GM18498 (cell line): Measurements from ENCODE around the gene ADSS1.

ENCODE experiments used
- ATAC-seq: cut with Tn5 transposase; IDR thresholded peaks from one replicate; pipeline ENCODE4 v1.9.1; 2021; ENCODE audit warnings: mild to moderate bottlenecking, moderate library complexity; ENCODE audit not compliant: unreplicated experiment

Gene ADSS1

DNA sequence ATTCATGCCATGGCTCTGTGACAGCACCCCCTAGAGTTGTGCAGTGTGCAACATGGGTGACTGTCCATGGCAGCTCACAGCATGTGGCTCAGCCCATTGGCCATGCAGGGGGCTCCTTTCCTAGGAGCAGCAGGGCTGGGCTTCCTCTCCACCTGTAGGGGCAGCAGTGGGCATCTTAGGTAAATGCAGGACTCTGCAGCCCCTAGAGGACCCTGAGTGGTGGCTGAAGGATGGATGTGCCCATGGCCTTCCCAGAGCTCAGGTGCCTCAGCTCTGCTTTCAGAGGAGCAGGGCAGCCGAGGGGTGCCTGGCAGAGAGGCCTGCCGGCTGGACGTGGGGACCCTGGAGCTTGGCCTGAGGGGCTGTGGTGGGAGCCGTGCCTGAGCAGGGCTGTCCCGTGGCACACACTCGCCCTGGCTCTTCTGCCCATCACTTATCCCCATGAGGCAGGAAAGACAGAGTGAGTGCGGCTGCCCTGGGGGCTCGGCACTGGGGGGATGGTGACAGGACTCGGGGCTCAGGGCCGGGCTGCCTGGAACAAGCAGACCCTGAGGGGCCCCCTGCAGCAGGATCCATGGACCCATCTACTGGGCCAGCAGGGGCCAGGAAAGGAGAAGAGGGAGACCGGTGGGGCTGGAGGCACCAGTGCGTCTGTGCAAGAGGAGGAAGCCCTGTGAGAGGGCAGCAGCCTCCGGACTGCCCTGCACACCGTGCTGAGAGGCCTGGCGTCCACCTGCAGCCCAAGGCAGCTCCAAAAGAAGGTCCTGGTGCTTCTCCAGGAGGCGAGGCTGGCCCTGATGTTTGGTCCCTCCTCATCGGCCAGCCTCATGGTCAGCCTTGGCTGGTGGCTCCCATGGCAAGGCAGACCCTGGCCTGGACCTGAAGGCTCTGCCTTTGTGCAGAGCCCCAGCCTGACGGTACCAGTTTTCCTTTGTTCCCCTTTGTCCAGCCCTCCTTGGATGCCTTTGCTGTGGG is 7.6 kb downstream of the ADSS1 start:
- no peak for ATAC-seq

DNA sequence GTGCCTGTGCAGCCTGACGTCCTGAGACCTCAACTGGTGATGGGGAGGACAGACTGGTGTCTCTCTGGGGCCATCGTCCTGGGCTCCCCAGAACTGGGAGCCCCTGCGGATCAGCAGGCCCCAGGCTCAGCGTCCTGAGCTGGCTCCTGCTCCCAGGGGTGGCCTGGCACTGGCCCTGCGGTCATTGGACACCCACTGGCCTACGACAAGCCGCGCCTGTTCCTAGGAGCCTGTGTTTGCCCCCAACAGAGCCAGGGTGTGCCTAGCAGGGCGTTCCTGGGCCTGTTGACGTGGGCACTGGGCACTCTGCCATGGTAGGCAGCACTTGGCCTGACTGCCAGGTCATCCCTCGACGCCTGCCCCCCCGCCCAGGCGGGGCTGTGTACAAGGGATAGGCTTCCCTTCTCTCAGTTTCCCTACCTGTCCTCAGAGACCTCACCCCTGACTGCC is 8.4 kb downstream of the ADSS1 start:
- no peak for ATAC-seq

DNA sequence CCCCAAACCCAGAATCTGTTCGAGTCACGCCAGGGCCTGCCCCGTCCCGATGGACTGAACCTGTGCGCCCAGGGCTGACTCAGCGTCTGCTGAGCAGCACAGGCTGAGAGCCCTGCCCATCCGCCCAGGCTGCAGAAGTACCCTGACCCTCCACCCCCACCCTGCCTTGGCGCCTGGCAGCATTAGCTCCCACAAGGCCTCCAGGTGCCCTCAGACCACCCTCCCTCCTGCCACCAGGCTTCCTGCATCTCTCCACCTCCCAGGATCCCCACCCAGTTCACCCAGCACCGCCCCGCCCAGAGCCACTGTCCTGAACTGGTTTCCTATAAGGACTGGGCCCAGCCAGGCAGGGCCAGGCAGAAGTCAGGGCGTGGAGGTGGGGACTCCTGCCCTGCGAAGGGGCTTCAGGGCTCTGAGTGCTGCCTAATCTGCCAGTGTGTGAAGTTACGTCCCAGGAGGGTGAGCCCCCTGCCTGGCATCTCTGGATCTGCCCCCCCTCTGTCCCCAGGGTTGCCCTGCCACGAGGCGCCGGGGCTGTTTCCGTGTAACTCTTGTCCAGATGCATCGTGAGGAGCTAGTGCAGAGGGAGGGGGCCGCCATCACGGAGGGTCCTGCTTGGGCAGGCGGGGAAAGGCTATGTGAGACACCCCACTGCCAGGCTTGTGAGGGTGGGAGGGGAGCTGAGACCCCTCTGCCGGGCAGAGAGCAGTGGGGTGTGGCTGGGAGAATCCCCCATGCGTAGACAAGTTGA is 9.1 kb downstream of the ADSS1 start:
- ATAC-seq, result no peak

DNA sequence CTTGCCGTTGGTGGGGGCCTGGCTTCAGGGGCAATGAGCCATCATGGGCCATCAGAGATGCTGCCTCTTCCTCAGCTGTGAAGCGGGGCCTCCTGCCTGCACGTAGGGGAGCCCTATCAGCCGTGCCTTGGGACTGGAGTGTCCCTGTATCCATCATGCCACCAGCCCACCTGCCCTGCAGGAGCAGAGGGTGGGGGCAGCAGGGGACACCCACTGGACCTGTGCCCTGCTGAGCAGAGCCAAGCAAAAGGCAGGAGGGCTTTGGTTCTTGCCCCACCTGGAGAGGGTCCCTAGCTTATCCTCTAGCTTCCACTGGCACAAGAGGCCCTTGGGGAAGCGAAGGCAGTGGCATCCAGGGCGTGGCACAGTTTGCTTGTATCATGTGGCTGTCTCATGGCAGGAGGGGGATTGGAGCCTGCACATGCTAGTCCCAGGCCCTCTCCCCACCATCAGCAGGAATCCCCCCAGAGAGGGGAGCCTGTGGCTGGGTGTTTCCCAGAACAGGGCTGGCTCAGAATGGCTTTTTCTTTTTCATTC is 10.1 kb downstream of the ADSS1 start:
- no peak for ATAC-seq

DNA sequence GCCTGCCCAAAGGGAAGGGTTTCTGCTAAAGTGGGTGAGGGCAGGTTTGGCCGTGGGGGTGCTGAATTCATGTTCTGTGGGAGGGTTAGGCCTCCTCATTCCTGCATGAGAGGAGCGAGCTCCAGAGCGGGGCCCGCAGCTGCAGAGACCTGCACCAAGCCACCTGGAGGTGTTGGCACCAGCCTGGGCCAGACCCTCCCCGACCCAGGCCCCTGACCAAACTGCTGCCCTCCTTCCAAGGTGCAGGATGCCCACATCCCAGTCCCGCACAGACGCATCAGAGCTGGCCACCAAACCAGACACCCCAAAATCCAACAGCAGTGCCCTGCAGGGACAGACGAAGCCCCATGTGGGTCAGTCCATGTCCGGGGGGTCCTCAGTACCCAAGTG is 10.6 kb downstream of the ADSS1 start:
- no peak for ATAC-seq

DNA sequence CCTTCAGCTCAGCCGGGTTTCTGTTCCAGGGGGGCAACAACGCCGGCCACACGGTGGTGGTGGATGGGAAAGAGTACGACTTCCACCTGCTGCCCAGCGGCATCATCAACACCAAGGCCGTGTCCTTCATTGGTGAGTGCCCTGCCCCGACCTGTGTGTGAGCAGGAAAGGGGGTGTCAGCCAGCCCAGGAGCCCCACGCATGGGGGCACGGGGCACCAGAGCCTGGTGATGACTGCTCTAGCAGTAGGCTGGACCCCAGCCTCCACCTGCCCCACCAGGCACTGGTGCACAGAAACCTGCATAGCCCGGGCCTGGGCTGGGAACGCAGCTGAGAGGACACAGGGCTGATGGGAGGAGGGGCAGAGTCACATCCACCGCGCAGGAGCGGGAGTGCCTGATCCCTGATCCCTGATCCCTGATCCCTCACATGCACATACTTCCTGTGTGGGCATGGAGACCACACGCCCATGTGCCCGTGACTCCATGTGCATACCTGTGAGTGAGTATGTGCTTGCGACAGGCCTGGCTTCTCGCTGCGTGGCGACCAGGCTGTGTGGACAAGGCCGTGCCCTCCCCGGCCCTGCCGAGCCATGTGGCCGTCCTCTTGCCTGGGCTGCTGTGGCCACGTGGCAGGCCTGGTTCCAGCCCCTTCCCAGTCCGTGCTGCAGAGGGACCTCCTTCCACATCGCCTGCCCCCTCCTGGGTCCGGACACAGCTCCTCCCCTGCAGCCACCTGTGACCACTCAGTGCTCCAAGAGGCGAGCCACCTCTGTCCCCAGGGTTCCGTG is 11.2 kb downstream of the ADSS1 start:
- no peak for ATAC-seq

DNA sequence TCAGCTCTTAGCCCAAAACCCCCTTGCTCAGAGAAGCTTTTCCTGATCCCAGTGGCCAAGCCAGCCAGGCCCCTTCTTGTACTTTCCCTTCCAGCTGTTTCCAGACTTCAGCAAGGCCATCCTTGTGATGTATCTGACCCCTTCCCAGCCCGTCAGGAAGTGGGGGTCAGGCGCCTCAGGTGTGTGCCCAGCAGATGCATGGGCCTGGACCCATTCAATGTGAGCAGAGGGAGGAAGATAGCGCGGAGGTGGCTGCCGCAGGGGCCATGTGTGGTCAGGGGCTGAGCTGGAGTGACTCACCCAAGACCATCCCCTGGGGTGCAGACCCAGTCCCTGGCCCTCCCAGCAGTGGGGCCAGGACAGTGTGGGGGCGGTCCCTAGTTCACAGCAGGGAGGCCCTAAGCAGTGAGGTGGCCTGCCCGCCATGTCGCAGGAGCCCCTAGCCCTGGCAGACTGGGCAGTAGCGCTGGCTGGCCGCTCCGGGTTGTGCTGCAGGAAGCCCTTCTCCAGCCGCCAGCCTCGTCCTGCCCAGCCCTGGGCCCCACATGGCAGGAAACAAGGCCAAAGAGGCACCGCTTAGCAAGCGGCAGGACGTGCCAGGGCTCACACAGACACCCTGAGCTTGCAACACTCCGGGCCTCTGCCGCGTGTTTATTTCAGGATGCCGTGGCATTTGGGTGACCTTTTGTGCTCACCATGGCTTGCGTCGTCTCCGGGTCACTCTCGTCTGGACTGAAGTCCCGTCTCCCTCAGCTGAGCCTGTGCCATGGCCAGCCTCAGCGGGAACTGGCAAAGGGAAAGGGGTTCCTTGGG is 12.0 kb downstream of the ADSS1 start:
- ATAC-seq, result no peak

DNA sequence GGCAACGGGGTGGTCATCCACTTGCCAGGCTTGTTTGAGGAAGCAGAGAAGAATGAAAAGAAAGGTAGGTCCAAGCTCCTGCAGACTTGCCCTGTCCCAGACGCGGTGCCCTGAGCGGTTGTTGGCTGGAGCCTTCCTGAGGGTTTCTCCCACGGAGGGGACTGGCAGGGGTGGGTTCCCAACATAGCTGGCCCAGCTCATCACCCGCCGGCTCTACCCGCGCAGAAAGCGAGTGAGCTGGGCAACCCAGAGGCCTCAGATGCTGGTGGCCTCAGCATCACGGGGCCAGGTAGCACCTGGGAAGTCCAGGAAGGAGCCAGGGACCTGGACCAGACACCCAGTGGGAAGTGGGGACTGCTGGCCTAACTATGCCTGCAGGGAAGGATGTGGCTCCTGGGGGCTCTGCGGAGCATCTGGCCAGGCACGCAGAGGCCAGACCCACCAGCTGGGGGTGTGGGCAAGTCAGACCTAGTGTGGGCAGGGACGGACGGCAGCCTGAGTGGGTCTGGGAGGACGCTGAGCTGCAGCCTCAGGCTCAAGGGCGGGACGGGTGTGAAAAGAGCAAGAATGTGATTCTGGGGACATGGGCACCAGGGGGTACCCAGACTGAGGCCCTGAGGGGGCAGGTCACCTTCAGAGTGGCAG is 14.5 kb downstream of the ADSS1 start:
- no peak for ATAC-seq

DNA sequence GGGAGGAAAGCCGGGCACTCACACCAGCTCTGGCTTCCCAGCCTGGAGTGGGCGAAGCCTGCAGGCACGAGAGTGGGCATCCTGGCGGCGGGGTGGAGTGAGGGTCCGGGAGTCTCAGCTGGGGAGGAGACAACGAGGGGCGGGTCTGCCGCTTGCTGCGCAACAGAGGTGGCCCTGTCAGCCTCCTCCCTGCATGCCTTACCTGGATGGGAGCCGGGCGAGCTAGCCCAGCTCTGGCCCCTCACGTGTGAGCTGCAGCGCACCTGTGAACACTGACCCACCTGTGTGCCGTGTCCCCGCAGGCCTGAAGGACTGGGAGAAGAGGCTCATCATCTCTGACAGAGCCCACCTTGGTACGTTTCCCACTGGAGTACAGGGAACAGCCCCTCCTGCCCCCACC is 15.0 kb downstream of the ADSS1 start:
- ATAC-seq, result no peak

DNA sequence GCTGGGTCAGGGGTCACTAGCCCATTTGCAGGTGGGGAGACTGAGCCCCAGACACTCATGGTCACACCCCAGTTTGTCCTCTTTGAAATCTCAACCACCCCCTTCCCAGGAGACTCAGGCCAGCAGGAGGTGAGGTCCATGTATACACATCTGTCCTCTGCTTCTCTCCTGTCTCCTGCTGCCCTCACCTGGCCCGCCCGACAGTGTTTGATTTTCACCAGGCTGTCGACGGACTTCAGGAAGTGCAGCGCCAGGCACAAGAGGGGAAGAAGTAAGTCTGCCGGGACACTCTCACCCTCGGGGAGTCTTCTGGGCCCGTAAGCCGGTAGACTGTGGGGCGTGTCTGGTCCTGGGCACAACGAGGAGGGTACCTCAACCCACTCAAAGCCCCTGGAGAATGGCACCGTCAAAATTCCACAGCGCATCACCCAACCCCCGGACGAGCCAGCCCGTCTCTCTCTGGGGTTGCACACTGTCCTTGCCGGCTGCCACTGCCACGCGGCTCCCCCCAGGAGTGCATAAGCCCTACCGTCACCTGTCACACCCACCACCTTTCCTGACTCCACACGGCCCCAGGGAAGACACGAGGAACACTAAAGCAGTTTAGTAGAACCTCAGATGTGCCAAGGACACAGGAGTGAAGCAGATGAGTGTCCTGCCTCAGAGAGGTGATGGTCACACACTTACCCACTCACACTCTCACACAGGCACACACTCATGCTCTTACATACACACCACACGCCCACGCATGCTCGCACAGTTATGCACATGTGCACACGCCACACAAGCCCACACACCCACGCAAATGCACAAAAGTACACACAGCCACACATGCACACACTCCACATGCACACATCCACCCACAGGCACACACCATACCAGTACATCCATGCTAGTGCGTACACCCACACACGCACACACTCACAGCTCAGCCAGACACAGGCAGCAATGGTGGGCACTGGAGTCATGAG is 15.8 kb downstream of the ADSS1 start:
- ATAC-seq, result no peak

DNA sequence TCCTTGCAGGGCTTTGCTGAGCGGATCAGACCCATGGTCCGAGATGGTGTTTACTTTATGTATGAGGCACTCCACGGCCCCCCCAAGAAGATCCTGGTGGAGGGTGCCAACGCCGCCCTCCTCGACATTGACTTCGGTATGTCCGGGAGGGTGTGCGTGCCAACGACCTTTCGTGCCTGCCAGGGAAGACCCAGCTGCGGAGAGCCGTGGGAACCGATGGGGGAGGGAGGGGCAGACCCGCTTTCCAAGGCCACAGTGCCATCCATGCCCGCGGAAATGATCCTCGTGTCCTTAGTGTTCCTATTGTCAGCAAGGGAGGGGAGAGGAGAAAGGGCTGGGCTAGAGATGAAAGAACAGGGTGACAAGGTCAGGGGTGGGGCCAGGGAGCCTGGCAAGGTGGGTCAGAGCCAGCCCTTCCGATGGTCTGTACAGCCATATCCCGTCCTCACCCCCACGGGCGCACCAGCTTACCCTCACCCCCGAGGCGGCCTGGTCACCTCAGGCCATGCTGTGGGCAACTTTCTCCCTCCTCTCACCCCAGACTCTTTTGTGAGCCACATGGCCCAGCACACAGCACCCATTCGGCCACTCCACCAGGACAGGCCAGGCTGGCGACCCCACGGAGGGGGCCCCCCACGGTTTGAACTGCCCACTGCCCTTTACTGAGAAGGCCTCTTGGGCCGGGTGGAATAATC is 17.2 kb downstream of the ADSS1 start:
- no peak for ATAC-seq

DNA sequence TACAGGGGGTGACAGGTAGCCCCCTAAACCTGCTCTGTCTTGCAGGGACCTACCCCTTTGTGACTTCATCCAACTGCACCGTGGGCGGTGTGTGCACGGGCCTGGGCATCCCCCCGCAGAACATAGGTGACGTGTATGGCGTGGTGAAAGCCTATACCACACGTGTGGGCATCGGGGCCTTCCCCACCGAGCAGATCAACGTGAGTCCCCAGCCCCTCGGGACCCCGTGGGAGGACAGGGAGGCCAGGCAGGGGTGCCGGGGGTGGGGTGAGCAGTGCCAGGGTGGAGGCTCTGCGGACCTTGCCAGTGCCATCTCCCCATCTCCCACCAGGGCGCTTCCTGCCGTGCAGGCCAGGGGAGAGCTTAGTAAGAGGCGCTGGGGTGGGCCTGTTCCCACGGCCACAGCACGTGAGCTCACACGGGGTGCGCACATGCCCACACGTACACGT is 17.8 kb downstream of the ADSS1 start:
- ATAC-seq, result no peak

DNA sequence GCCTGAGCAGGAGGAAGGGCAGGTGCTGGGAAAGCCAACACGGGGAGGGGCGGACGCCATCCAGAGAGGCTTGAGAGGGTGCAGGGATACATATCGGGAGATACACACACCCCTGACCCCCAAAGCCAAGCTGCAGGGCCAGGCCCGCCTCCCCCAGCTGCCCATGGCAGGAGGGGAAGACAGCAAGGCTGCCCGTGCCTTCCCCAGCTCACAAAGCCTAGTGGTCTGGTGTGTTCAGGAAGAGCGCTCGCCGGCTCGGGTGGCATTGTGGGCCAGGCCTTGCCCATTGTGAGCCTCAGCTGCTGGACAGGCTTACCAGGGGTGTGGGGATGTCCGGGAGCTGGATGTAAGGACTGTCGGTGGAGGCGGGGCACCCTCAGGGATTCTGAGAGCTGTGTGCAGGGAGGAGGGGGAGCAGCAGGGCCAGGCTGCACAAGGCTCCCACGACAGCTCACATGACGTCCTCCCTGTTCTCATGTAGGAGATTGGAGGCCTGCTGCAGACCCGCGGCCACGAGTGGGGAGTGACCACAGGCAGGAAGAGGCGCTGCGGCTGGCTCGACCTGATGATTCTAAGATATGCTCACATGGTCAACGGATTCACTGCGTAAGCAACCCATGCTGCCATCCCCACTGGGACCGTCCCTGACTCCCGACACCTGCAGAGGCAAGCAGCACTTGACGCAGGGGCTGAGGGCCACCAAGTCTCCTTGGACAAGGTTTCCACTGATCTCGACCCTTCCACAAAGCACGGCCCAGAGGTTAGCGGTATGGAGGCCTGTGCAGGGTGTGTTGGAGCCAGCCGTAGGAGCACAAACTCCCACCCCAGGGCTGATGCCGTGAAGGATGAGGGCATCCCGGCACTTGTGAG is 18.8 kb downstream of the ADSS1 start:
- ATAC-seq, result no peak

DNA sequence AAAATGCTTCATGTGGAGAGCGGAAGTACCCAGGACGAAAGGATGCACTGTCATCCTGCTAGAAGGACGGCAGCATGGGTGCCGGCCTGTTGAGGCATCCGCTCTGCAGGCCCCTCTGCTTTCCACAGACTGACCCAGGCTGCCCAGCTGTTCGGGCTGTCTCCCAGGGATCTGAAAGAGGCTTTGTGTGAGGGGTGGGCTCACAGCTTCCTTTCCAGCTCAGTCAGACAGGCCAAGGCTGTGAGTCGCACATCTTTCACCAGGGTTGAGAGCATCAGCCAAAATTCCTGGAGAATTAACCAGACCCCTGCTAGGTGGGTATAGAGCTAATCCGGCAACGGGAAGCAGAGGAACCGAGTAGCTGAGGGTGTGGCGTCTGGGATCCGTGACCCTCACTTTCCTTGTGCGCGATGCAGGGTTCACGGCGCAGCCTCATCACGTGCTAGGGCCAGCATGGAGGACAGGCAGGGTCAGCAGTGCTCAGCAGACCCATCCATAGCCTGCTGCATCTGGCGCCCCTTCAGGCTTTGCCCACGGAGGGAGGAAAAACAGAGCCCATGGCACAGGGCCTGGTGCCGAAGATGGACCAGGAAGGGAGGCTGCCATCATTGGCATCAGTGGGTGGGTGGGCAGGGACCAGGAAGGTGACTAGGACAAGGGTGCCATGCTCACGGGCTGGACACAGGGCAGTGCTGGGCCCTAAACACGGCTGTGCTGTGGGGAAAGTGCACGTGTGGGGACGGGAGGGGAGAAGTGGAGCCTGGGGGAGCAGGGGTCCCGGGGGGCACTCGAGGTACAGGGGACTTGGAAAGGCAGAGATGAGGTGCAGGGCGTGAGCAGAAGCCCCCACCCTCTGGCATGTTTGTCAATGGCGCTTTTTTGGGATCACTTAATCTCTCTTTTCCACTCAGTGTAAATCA is 19.7 kb downstream of the ADSS1 start:
- ATAC-seq, result no peak

DNA sequence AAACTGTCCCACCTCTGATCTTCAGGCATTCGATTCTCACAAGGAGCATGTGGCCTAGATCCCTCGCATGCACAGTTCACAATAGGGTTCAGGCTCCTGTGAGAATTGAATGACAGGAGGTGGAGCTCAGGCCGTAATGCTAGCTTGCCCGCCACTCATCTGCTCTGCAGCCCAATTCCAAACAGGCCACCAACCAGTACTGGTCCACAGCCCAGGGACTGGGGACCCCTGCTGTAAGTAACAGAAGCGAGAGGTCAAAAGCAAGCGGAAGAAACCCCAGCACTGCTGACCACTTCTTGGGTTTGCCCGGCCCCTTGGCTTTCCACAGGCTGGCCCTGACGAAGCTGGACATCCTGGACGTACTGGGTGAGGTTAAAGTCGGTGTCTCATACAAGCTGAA is 20.5 kb downstream of the ADSS1 start:
- ATAC-seq, result no peak

DNA sequence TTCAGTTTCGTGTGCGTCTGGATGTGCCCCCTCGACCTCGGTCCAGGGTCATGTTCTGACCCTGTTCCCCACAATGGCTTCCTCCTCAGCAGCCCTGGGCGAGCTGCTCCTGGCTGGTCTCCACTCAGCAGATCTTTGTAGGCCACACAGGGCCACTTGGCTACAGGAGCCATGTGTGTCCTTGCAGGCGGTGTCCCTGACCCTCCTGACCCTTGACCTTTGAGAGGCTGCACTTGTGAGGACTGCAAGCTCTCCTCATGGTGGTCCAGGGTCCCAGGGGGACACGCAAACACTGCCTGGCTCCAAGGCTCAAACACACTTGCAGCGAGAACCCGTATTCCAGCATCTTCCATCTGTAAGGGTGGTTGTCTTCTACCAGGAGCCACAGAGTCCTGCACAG is 21.4 kb downstream of the ADSS1 start:
- no peak for ATAC-seq
